Dermis blood vessel endothelial cell (primary cell): ENCODE measurements around the gene IMMT. TPM values are rescaled to one million over a fixed set of nuclear protein-coding genes. Genes with fewer than 3 reads are reported as not detected.

Experiments
- DNase-seq: peaks from one replicate; pipeline ENCODE4 v3.0.0; 2010
- total RNA-seq: library from RNA; depleted of rRNA; stranded (reverse); fragments of >200 nt; gene quantifications from 2 replicates; pipeline ENCODE4 v1.2.3, GENCODE V29; 2014

IMMT gene
- total RNA-seq, 1 donor from 2014 or later: 58.5 TPM

DNA sequence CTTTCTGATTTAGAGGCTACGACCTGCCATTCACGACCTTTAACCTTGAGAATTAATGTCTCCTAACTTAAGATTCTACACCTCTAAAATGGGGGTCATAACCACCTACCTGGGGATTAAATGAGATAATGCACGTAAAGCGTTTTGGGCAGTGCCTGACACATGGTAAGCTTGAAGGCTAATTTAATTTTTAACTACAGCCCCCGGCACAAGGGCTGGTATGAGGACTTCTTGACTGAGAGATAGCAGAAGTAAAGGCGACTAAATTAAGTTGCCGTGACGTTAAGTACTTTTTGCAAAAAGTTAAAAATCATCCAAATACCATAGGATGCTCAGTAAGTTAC, 4.5 kb upstream of the IMMT start:
- no peak for DNase-seq

DNA sequence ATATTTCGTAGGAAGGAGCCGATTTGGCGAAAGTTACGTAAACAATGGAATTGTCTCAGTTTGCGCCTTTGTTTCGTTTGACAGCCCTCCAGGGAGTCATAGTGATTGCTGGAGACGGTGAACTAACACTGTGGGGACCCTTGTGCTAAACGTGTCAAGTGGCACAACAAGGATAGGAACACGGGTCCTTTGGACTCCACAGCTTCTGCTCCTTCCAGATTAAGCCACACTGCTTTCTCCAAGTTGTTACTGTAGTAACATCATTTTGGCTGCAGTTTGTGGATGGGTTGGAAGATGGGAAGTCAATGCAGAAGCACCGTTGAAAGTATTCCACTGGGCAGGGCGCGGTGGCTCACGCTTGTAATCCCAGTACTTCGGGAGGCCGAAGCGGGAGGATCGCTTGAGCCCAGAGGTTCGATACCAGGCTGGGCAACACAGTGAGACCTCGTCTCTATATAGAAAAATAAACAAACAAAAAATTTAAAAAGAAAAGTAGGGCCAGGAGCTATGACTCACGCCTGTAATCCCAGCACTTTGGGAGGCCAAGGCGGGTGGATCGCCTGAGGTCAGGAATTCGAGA, 636 bp upstream of the IMMT start:
- DNase-seq: no peak

DNA sequence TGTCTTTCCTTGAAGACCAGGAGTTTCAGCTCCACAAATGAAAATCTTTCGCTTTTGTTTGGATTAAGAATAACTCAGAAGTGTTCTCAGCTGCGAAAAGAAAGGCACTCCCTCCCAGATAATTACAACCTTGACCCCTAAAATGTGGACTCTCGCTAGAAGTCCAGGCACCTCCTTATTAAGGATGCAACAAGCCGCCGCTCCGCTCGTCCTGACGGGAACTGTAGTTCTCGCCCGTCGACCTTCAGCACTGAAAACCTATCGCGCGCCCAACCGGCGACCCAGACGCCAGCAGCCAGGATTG, 559 bp downstream of the IMMT start:
- peak; percentile 98 for DNase-seq

DNA sequence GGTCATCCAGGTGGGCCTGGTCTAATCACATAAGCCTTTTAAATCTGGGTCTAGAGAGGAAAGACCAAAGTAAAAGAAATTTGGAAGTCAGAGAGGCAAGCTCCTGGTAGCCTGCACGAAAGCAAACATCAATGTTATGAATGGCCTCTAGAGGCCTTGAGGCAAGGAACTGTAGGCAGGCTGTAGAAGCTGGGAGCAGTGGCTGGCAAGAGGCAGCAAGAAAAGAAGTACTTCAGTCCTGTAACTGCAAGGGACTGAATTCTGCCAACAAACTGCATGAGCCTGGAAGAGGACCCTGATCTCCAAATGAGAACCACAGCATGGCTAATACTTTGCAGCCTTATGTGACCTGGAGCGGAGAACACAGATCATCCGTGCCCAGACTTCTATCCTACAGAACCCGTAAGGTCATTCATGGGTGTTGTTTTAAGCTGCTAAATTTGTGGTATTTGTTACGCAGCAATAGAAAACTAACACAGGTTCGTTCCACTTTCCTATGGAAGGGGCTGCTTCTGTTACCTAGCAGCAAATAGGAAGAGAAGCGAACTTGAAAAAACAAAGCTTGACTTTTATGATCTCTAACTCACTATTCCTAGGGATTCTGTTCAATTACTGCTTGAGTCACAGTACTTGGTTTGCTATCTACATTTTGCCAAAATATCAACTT, 1.2 kb downstream of the IMMT start:
- peak; percentile 21 for DNase-seq

DNA sequence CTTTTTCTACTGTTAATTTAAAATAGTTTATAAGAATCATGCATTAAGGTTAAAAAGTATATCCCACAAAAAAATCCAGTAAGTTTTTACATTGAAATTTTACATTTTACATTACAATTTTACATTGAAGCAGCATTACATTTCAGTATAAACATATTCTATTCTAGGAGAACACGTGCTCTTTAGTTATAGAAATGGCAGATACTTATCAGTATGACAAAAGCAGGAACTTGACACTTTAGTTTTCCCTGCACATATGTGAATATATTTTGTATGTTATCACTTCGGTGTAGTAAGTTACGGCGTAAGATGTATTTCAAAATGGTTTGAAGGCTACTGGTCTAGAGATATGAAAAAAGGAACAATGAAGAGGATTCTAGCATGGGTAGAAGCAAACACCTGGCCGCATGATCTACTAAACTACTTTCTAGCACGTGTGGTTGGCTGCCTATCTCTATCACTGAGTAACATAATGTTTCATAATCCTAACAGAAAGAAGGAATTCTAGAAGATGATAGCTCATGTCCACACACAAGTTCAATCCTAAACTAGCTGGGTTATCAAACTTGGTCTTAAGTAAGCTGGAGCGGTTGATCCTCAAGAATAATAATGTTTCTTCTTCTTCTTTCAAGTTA, 5.4 kb downstream of the IMMT start:
- no peak for DNase-seq

- DNase-seq: no peak
Measured at GRCh38 chr2:86186431-86186830, 8.8 kb downstream of the IMMT start.

DNA sequence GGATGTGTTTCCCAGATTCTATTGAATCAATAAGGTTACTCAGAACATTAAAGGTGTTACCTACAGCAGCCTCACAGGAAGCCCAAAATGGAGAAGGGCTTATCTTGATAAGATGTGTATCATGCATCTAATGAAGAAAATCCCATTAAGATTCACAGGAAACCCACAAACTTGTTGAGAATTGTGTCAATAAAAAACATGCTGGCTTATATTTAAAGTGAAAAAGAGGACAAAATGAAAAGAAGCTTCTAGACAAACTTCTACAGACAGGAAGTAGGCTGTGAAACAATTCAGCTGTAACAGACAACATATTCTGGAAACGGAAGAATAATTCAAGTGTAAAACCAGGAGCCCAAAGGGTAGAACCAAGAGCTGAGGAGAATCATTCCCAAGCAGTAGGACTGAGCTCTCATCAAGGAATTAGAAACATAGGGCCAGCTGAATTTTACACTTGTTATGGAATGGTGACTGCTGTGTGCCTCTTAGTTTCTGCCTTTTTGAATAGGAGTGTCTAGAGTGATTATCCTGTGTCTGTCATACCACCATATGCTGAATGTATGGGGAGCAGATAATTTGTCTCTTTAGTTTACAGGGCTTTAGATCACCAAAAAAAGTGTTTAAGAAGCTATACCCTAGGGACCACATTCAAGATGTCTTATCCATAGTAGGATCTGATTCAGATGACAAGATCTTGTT, 9.6 kb downstream of the IMMT start:
- peak; percentile 12 for DNase-seq

GRCh38 chr2:86176597-86176996, 18.7 kb downstream of the IMMT start:
- no peak for DNase-seq

GRCh38 chr2:86175828-86176227, 19.4 kb downstream of the IMMT start:
- no peak for DNase-seq

DNA sequence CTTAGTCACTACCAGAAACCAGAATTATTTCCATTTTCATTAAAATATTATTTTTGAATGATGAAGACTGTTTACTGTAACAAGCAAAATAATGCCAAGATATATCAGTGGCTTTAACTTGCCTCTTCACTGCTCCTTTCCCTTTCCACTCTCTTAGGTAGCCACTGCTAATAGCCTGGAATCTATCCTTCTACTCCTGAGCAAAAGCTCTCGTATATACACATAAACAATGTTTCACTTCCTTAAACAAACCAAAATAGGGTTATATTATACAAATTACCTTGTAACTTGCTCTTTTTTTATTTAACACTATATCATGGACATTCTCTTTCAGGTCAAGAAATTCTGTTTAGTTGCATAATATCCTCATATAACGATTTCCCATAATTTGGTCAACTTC, 20.8 kb downstream of the IMMT start:
- no peak for DNase-seq

- no peak for DNase-seq
Measured at GRCh38 chr2:86172610-86173009, 22.7 kb downstream of the IMMT start.

DNA sequence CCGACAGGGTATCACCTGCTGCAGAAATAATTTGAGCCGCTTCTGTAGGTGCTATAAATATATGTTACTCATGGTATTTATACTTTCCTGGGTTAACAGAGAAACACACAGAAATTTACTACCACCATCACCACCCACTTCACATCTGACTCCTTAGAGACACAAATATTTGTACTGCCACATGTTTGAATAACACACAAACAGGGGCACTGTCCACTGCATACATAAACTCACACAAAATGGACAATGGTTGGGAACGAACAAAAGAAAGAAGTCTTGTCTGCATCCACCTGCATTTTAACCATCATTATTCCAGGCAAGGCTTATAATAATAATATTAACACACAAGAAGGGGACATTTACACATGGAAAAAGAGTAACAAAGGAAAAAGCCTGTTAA, 24.0 kb downstream of the IMMT start:
- DNase-seq: no peak

- DNase-seq: no peak
Measured at GRCh38 chr2:86170449-86170848, 24.8 kb downstream of the IMMT start.

- no peak for DNase-seq
Measured at GRCh38 chr2:86160156-86160952, 34.9 kb downstream of the IMMT start.

- DNase-seq: no peak
Measured at GRCh38 chr2:86158286-86158685, 37.0 kb downstream of the IMMT start.

- DNase-seq: no peak
Measured at GRCh38 chr2:86157009-86157556, 38.2 kb downstream of the IMMT start.

- DNase-seq: no peak
Measured at GRCh38 chr2:86150502-86150901, 44.8 kb downstream of the IMMT start.

GRCh38 chr2:86147793-86148192, 47.5 kb downstream of the IMMT start:
- DNase-seq: no peak

DNA sequence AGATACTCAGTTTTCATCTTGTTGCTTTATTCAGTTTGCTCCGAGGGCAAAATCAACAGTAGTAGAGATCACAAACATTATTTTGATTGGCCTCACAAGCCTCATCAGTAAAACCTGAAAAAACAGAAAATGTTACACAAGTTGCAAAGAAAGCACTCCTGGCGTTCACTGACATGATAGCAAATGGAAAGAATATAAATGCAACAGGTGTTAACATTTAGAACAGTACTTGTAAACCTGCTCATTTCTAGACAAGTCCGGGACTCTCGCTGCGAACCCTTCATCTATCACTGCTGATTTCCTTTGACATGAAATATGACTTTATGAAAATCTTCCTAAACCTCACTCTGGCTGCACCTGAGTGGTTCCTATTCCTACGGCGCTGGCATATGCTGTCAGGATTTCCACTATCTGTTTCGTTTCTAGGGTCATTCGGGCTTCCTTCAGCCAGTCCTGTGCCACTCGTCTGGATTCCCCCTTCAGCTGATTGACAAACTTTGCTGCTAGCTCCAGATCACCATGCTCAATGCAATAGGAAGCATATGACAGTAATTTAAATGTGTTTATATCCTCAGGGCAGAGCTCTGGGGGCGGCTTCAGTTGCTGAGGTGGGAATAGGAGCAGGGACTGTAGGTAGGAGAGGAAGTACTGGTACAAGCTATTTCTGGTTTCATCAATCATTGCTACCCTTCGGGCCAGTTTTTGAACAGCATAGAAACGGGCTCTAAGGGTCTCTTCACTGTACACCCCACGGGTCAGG, 51.2 kb downstream of the IMMT start:
- no peak for DNase-seq

DNA sequence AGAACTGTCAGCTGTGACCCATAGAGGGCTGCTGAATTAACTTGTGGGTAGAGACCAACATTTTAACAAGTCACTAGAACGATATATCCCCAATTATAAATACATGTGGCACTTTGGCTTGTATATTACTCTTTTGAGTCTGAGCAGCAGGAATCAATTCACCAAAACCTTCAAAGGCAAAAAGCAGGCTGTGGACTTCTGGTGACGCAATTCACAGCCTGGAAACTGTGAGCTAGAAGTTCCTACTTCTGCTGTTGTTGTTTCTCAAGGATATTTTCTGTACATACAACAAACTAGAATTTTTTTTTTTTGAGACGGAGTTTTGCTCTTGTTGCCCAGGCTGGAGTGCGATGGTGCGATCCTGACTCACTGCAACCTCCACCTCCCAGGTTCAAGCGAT, 52.0 kb downstream of the IMMT start:
- no peak for DNase-seq

DNA sequence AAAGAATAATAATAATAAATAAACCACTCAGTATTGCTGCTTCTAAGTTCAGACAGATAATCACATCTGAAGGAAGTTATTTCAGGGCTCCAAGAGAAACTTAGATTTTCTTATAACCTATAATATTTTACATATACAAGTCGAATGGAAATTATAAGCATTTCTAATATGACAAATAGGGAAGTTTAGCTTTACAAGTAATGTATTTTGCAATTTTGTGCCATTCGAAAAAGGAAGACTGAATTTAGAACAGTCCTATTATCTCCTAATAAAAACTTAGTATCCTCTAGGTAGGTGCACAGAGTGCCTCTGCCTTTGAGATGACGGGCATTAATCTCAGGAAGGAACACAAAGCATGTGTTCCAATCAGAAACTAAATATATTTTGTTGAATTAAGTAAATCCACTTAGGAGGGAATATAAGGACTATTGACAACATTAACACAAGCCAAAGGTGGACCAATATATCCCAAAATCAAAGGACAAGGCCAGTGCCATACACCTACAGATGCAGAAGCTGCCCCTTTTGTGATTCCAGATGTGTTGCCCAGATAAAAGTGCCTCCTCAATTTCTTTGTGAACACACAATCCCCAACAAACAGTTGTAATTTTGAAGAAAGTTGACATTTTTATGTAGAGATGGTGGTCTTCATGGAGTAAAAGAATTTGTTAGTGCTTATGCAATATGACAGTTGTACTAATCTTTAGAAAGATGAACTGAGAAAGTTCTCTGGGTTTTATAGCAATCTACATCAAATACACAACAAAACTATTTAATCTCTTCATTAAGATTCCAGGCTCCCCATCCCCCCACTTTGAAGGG, 52.6 kb downstream of the IMMT start:
- no peak for DNase-seq
